ENCODE measurements around the gene CSNK2A1.

DNA sequence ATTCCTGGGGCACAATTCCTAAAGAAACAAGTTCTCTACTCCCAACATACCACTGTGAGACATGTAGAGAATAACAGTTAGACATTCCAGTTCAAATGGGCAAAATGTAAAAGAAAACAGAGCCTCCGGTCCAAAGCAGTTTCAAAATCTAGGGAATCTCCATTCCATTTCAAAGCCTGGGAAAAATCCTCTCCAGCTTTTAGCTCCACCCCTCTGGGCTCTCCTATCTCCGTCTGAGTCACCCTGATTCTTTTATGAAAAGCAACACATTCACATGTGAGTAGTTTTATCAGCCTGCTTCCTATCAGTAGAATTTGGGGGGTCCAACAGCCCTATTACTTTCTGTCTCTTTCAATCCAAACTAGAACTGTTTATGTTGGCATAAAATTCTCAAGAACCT lies 3.7 kb downstream of the CSNK2A1 start:
- TF ChIP-seq CTCF (conservative IDR thresholded peaks at IDR 0.05 in 1 of 2, IDR thresholded peaks at IDR 0.05 in 1 of 2; ENCODE audit: extremely low read depth in 1 of 2, insufficient read depth in 1 of 2, low read depth in 1 of 2, low read length in 2 of 2) = no peak
- no peak for TF ChIP-seq EZH2 (IDR thresholded peaks at IDR 0.05; ENCODE audit: borderline replicate concordance, low read length)

Data from mammary epithelial cell (primary cell).